GM18858 (cell line): Measurements from ENCODE around the gene TMEM128.
"Not testable (repeated sequence)": the region's sequence is repeated elsewhere in the genome, so short reads cannot be mapped to it uniquely, and the experiment has no call there.

ENCODE experiments used
- ATAC-seq: cut with Tn5 transposase; IDR thresholded peaks from one replicate; pipeline ENCODE4 v1.9.1; 2021; ENCODE audit not compliant: unreplicated experiment

Gene TMEM128

DNA sequence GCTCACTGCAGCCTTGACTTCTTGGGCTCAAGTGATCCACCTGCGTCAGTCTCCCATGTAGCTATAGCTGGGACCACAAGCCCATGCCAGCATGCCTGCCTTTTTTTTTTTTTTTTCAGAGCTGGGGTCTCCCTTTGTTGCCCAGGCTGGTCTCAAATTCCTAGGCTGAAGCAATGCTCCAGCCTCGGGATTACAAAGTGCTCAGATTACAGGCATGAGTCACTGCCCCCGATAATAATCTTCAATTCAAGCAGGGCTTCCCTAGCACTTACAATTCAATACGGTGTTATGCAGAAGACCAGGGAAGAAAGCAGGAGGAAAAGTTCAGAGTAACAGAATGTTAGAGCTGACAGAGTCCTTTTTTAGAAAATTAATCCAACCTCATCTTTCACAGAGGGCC is 47.4 kb downstream of the TMEM128 start:
- ATAC-seq, result no peak

DNA sequence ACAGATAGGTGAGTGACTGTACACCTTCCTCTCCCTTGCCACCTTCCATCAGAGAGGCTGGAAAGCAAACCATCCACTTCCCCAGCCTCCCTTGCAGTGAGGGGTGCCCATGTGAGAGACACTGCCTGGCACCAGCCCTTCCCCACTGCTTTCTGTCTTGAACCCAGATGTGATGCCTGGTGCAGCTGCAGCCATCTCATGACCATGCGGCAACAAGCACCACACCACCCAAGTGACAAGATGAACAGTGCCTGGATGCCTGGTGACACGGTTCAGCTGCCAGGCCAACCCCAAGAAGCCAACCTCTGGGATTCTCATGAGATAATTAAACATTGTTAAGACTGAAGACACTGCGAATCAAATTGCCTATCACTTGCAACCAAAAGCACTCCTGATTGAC is 52.7 kb downstream of the TMEM128 start:
- no peak for ATAC-seq

DNA sequence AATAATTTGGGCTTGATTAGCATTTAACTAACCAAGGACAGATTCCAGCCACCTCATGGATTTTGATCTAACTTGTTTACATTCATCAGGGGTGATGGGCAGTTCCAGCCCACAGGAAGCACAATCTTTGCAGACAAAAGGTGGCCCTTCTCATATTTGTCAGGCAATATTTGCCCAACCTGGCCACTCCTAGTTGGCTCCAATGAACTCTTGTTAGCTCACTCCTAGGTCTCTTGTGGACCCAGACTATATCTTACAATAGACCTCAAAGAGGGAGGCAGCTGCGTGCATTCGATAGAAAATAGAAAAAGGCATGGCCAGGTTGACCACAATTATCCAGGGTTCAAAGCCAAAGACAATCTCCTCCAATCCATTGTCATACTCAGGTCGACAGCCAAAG is 59.5 kb downstream of the TMEM128 start:
- ATAC-seq, result not testable (repeated sequence)
